Measurements from ENCODE around the gene CREB5. TPM values are rescaled to one million over a fixed set of nuclear protein-coding genes. Genes with fewer than 3 reads are reported as not detected.

The CREB5 gene
- total and polyA plus RNA-seq, 7 donors = 0.86 to 33.8 (median 16.6) TPM

- WGBS, 3 donors = 64 to 80% (median 75%) methylated on average over 3 of the region's 3 CpGs
- H3K36me3 ChIP-seq (ENCODE audit: insufficient read depth in 1 of 2, low read depth in 1 of 2) = no peaks in the 10 kb centered on the region
- H3K27ac ChIP-seq = no peak overlapping the region
- no peaks in the 10 kb centered on the region for H3K27me3 ChIP-seq (ENCODE audit: insufficient read depth in 3 of 3, low read length in 2 of 3)
- ATAC-seq = no peak
- no peaks in the 10 kb centered on the region for H3K4me1 ChIP-seq
- peaks cover 6% of the 10 kb centered on the region for H3K9me3 ChIP-seq
- no peak for TF ChIP-seq CTCF (IDR thresholded peaks at IDR 0.05)
- H3K4me3 ChIP-seq = no peak overlapping the region
- intact Hi-C loops (cut with DNase I) = no loop called here
- DNase-seq = no peak
These were observed 130.1 kb downstream of the CREB5 start for GRCh38 chr7:28542410-28542809.

- H3K9me3 ChIP-seq = peaks cover 7% of the 10 kb centered on the region
- no peak for DNase-seq
- no peaks in the 10 kb centered on the region for H3K4me1 ChIP-seq
- 81 to 87% (median 82%) methylated on average over 3 of the region's 3 CpGs for WGBS, 3 donors
- no peak overlapping the region for H3K4me3 ChIP-seq
- intact Hi-C loops (cut with DNase I) = no loop called here
- no peak for ATAC-seq
- no peak for TF ChIP-seq CTCF (IDR thresholded peaks at IDR 0.05)
- no peak overlapping the region for H3K27ac ChIP-seq
- no peaks in the 10 kb centered on the region for H3K27me3 ChIP-seq (ENCODE audit: insufficient read depth in 3 of 3, low read length in 2 of 3)
- no peaks in the 10 kb centered on the region for H3K36me3 ChIP-seq (ENCODE audit: insufficient read depth in 1 of 2, low read depth in 1 of 2)
These were observed 132.3 kb downstream of the CREB5 start for GRCh38 chr7:28544453-28545117.

GRCh38 chr7:28546067-28546466 is 133.7 kb downstream of the CREB5 start:
- Histone ChIP-seq H3K36me3 (ENCODE audit: insufficient read depth in 1 of 2, low read depth in 1 of 2) (no peaks in the 10 kb centered on the region), H3K9me3 (peaks cover 7% of the 10 kb centered on the region), H3K4me3 (no peak overlapping the region), H3K4me1 (no peaks in the 10 kb centered on the region), H3K27ac (no peak overlapping the region), H3K27me3 (ENCODE audit: insufficient read depth in 3 of 3, low read length in 2 of 3) (no peaks in the 10 kb centered on the region)
- intact Hi-C loops (cut with DNase I) = no loop called here
- no peak for TF ChIP-seq CTCF (IDR thresholded peaks at IDR 0.05)
- DNase-seq (no peak), ATAC-seq (no peak)

- 97 to 98% (median 97%) methylated on average over 3 of the region's 3 CpGs for WGBS, 3 donors
- Histone ChIP-seq H3K36me3 (ENCODE audit: insufficient read depth in 1 of 2, low read depth in 1 of 2) (no peaks in the 10 kb centered on the region), H3K27ac (no peak overlapping the region), H3K27me3 (ENCODE audit: insufficient read depth in 3 of 3, low read length in 2 of 3) (no peaks in the 10 kb centered on the region), H3K4me1 (no peaks in the 10 kb centered on the region), H3K4me3 (no peak overlapping the region), H3K9me3 (peaks cover 7% of the 10 kb centered on the region)
- ATAC-seq (no peak), DNase-seq (no peak)
- intact Hi-C loops (cut with DNase I) = no loop called here
- no peak for TF ChIP-seq CTCF (IDR thresholded peaks at IDR 0.05)
These were observed 134.8 kb downstream of the CREB5 start for GRCh38 chr7:28547115-28547514.

GRCh38 chr7:28548416-28548815 is 136.1 kb downstream of the CREB5 start:
- H3K27ac ChIP-seq = no peak overlapping the region
- 49 to 56% (median 52%) methylated on average over 5 of the region's 5 CpGs for WGBS, 3 donors
- no peak for TF ChIP-seq CTCF (IDR thresholded peaks at IDR 0.05)
- no peaks in the 10 kb centered on the region for H3K36me3 ChIP-seq (ENCODE audit: insufficient read depth in 1 of 2, low read depth in 1 of 2)
- DNase-seq (no peak), ATAC-seq (no peak)
- intact Hi-C loops (cut with DNase I) = no loop called here
- no peak overlapping the region for H3K4me3 ChIP-seq
- H3K4me1 ChIP-seq = no peaks in the 10 kb centered on the region
- H3K27me3 ChIP-seq (ENCODE audit: insufficient read depth in 3 of 3, low read length in 2 of 3) = no peaks in the 10 kb centered on the region
- peaks cover 7% of the 10 kb centered on the region for H3K9me3 ChIP-seq

Measured in psoas muscle (tissue), 8 donors.